ENCODE measurements around the gene HS3ST4. TPM values are rescaled to one million over a fixed set of nuclear protein-coding genes. Genes with fewer than 3 reads are reported as not detected.

The HS3ST4 gene
- total and polyA plus RNA-seq, 11 donors, result not detected

DNA sequence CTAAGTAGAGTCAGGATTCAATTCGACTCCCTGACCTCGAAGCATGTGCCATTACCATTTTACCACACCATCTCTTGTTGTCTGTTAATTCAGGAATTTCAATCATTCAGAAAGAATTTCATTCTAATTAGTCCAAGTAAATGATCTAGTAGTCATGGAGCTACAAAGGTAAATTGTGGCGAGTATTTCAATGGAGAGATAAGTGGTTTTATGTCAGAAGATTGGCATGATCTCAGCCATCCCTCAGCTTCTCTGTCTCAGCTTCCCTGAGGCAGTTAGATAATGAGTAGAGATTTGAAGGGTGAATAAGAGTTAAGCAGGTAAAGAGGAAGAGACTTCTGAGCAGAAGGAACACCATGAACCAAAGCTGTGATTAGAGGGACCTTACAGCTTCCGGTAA is 93.6 kb downstream of the HS3ST4 start:
- 52 to 63% (median 58%) methylated on average over 4 of the region's 4 CpGs for WGBS, 4 donors
- DNase-seq (no peak), ATAC-seq (no peak)
- Histone ChIP-seq H3K27me3 (no peaks in the 10 kb centered on the region), H3K4me3 (no peak overlapping the region), H3K36me3 (no peaks in the 10 kb centered on the region), H3K9me3 (peaks cover 0 to 3% (median 0%) of the 10 kb centered on the region in 12 donors), H3K4me1 (no peaks in the 10 kb centered on the region), H3K27ac (no peak overlapping the region)
- intact Hi-C loops (cut with DNase I), result loop anchor here in 1 of 10 donors (10.0 kb wide), 1 partner anchor 49 kb away; no protein-coding TSS in a partner anchor
- TF ChIP-seq, protein P1, sequence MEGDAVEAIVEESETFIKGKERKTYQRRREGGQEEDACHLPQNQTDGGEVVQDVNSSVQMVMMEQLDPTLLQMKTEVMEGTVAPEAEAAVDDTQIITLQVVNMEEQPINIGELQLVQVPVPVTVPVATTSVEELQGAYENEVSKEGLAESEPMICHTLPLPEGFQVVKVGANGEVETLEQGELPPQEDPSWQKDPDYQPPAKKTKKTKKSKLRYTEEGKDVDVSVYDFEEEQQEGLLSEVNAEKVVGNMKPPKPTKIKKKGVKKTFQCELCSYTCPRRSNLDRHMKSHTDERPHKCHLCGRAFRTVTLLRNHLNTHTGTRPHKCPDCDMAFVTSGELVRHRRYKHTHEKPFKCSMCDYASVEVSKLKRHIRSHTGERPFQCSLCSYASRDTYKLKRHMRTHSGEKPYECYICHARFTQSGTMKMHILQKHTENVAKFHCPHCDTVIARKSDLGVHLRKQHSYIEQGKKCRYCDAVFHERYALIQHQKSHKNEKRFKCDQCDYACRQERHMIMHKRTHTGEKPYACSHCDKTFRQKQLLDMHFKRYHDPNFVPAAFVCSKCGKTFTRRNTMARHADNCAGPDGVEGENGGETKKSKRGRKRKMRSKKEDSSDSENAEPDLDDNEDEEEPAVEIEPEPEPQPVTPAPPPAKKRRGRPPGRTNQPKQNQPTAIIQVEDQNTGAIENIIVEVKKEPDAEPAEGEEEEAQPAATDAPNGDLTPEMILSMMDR (IDR thresholded peaks at IDR 0.05), result no peak
- TF ChIP-seq POLR2A (IDR thresholded peaks at IDR 0.05), result no peak

DNA sequence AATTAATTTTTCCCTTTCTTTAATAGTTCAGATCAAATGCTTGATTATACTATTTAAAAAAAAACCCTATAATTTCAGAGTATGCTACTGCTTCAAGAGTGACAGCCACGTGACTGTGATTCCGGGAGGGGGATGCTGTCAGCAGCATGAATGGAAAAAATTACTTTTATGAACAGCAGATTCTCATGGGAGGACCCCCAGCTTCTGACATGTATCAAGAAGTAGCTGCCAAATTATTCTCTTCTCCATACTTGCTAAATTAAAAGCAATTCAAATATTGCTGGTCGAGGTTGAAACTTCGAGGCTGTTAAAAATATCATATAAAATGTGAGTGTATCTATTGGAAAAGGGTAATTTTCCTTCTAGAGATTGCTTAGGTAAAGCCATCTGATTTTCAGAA is 95.0 kb downstream of the HS3ST4 start:
- Histone ChIP-seq H3K27me3 (no peaks in the 10 kb centered on the region), H3K36me3 (no peaks in the 10 kb centered on the region), H3K27ac (no peak overlapping the region), H3K4me3 (no peak overlapping the region), H3K9me3 (peaks cover 0 to 3% (median 0%) of the 10 kb centered on the region in 12 donors), H3K4me1 (no peaks in the 10 kb centered on the region)
- WGBS, 4 donors, result 67 to 73% (median 70%) methylated on average over 4 of the region's 4 CpGs
- DNase-seq, result no peak
- intact Hi-C loops (cut with DNase I), result loop anchor here in 1 of 10 donors (10.0 kb wide), 1 partner anchor 48 kb away; no protein-coding TSS in a partner anchor
- no peak for ATAC-seq
- no peak for TF ChIP-seq POLR2A (IDR thresholded peaks at IDR 0.05)
- TF ChIP-seq, protein P1 (IDR thresholded peaks at IDR 0.05), result no peak

DNA sequence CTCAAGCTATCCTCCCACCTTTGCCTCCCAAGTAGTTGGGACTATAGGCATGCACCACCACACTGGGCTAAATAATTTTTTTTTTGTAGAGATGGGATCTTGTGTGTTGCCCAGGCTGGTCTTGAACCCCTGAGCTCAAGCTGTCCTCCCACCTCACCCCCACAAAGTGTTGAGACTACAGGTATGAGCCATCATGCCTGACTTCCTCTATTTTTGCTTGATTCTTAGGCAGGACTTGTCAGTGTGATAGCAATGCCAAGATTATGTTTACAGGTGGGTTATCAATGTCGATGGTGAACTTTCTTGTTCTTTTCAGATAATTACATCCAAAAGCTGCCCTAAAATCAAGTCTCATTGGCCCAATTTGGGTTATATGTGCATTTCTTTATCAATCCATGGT is 96.9 kb downstream of the HS3ST4 start:
- no peak for TF ChIP-seq POLR2A (IDR thresholded peaks at IDR 0.05)
- TF ChIP-seq, protein P1 (IDR thresholded peaks at IDR 0.05), result no peak
- intact Hi-C loops (cut with DNase I), result loop anchor here in 1 of 10 donors (10.0 kb wide), 1 partner anchor 46 kb away; no protein-coding TSS in a partner anchor
- no peak for DNase-seq
- peaks cover 0 to 11% (median 0%) of the 10 kb centered on the region in 12 donors for H3K9me3 ChIP-seq
- no peak overlapping the region for H3K4me3 ChIP-seq
- no peaks in the 10 kb centered on the region for H3K27me3 ChIP-seq
- H3K4me1 ChIP-seq, result no peaks in the 10 kb centered on the region
- ATAC-seq, result no peak
- H3K36me3 ChIP-seq, result no peaks in the 10 kb centered on the region
- no peak overlapping the region for H3K27ac ChIP-seq
- 84 to 100% (median 91%) methylated on average over 1 of the region's 1 CpG for WGBS, 4 donors

DNA sequence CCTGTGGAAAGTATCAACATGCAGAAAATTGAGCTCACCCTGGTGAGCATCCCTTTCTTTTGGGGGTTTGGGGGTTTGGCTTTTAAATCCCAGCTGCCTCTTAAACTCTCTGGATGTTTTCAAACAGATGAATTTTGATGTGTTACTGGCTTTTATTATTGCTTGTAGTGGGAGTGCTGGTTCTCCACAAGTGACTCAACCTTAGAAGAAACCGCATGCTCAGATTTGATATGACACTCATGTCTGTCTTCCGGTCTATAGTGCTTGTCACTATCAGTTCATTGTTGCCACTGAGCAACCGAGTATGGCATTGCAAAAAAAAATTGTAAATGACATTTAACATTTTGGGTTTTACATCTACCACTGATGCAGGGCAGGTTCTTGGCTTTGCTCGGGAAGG is 104.5 kb downstream of the HS3ST4 start:
- TF ChIP-seq POLR2A (IDR thresholded peaks at IDR 0.05), result no peak
- TF ChIP-seq, protein P1 (IDR thresholded peaks at IDR 0.05), result no peak
- Histone ChIP-seq H3K36me3 (no peaks in the 10 kb centered on the region), H3K4me1 (no peaks in the 10 kb centered on the region), H3K27ac (no peak overlapping the region), H3K4me3 (no peak overlapping the region), H3K27me3 (no peaks in the 10 kb centered on the region), H3K9me3 (peaks cover 0 to 7% (median 0%) of the 10 kb centered on the region in 12 donors)
- intact Hi-C loops (cut with DNase I), result no loop called here
- DNase-seq (no peak), ATAC-seq (no peak)
- WGBS, 4 donors, result 69 to 81% (median 74%) methylated on average over 4 of the region's 4 CpGs
